Measurements from ENCODE around the gene SPINK2.

The SPINK2 gene

DNA sequence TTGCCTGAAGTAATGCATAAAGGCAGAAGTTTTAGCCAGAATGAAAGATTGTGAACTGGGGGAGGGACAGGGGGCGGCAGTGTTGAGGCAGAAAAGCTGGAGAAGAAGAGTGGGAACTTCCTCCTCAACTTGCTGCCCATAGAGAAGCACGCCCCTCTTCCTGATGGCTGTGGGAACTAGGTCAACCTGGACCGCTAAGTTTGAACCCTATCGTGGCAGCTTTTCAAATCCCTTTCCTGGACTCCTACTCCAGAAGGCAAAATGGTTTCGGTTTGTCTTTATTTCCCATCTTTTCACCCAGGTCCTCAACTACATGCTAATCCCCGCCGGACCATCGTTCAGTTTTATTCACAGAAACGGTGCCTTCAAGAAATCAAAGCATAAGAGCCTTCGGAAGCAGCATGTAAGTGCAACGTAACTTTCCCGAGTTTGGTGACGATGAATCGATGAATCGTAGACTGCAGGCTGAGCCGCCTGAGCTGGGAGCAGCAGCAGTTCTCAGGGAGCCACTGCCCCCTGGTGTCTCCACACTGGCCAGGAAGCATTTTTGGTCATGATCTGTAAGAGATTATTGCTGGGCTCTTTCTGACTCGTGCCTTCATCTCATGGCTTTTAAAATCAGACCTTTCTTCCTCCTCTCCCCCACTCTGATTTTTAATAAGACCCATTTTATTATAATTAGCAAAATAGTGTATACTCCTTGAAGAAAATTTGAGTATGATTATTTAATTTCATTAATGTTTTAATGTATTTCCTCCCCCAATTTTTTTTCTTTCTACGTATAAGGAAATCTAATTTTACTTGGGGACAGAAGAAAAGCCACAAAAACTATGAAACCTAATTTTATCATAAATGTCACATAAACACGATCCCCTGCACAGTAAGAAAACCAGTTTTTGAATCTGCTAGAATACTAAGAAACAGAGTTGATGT, 21.4 kb downstream of the SPINK2 start:
- DNase-seq (ENCODE audit: low spot score), result peak; percentile 87

DNA sequence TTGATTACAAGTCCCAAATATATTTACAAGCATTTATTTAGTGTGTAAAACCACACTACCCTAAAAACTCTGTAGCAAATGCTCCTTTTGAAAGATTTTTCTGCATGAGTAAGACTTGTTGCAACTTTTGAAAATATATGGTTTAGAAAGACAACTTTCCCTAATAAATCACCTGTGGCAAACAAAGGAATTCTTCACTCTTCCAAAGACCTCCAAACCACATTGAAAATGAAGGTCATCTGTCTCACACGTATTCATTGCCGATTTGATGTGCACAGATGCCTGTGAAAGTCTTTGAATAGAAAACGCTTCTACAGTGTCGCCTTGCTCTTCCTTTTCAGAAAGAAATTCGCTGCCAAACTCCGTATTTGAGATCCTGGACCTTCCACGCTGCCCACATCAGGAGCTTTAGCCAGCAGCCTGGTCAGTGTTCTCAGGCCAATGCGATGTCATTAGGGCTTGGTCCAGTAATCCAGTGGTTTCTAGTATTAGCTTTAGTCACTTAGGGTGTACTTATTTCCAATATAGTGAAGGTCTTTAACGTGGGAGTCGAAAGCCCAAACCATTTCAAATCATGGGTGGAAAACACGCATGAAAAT, 22.2 kb downstream of the SPINK2 start:
- DNase-seq (ENCODE audit: low spot score), result no peak

DNA sequence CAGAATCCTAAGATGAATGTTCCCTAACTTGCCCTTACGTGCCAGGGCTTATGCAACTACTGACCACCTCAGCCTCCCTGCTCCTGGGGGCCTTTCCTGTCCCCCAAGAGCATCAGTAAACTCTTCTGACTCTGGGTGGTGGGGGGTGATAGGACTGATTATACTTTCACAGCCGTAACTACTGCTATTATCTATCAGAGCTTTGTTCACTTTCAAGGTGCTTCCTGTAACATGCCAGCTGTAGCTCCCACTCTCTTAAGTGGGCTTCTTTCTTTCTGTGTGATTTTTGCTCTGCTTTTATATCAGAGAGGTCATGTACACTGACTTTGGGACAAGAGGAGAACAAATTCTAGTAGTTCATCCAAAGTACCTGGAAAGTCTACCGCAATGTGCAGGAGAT, 25.3 kb downstream of the SPINK2 start:
- DNase-seq (ENCODE audit: low spot score), result no peak

DNA sequence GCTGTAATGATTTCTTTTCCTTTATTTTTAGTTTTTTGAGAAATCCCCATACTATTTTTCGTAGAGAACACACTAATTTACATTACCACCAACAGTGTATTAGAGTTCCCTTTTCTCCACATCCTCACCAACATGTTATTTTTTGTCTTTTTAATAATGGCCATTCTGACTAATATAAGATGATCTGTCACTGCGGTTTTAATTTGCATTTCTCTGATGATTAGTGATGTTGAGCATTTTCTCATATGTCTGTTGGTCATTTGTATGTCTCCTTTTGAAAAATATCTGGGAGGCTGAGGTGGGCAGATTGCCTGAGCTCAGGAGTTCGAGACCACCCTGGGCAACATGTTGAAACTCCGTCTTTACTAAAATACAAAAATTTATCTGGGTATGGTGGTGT, 30.2 kb downstream of the SPINK2 start:
- DNase-seq (ENCODE audit: low spot score), result no peak

DNA sequence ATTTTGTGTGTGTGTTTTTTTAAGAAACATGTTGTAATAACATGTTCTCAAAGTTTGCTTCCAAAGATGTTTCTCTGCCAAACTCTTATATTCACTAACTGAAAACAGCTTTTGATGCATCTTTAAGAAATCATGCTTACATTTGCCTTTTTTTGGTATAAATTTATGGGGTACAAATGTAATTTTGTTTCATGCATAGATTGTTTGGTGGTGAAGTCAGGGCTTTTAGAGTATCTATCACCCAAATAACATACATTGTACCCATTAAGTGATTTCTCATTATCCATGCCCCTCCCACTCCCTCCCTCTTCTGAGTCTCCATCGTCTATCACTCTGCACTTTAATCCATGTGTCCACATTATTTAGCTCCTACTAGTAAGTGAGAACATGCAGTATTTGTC, 30.8 kb downstream of the SPINK2 start:
- DNase-seq (ENCODE audit: low spot score), result no peak

DNA sequence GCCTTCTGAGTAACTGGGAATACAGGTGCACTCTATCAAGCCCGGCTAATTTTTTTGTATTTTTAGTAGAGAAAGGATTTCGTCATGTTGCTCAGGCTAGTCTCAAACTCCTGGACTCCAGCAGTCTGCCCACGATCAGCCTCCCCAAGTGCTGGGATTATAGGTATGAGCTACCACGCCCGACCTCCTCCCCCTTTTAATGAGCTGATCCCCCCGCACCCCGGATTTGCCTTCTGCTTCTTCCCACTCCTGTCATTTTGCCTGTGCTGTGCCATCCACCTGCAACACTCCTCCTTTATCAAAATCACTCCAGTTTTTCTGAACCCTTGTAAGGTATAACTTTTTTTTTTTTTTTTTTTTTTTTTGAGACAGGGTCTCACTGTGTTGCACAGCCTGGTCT, 33.4 kb downstream of the SPINK2 start:
- DNase-seq (ENCODE audit: low spot score), result no peak

DNA sequence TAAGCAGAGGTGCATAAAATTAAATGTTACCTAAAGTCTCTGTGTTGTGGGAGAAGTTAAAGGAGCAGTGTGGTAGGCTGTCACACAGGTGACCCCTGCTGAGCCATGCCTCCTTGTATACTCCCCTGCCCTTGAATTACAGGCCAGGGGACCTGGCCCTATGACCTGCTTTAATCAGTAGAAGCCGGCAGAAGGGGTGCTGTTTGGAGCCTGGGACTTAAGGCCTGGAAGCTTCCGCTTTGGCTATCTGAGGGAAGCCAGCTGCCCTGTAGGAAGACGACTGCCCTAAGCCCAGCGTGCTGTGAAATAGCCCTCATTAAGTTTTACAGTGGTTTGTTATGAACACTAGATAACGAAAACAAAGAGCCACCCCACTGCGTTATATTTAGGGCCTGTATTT, 34.1 kb downstream of the SPINK2 start:
- no peak for DNase-seq (ENCODE audit: low spot score)

DNA sequence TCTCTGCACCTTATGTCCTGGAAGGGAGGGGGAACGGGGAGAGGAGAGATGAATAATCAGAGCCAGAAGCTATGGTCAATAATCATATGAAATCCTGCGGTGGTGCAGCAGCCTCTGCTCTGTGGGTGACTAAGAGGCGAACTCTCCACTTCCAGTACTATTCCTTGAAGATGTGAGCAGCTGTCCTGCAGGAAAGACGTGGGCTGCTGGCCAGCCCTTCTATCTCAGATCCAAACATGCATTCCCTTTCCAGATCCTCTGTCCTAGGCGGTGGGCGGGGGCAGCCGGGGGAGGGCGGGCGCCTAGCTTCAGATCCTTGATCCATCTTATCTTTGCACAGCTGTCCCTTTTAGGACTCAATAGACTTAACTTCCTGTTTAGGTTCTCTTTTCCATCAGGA, 34.5 kb downstream of the SPINK2 start:
- DNase-seq (ENCODE audit: low spot score), result no peak

DNA sequence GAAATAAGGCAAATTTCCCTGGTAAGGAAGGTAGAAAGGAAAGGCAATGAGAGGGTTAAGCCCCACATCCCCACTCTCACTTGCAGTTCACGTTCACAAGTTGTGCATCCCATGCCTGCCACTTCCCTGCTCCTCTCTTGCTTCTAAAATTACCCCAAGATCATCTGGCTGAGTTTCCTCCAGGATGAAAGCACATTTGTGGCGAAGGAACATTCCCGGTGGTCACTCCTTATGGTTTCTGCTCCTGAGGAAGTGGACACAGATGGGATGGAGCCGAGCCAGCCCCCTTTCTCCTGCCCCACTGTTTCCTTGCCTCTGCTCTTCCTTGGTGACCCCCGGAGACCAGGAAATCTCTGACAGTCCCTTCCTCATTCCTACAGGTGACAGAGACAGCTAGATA, 37.5 kb downstream of the SPINK2 start:
- DNase-seq (ENCODE audit: low spot score), result no peak

DNA sequence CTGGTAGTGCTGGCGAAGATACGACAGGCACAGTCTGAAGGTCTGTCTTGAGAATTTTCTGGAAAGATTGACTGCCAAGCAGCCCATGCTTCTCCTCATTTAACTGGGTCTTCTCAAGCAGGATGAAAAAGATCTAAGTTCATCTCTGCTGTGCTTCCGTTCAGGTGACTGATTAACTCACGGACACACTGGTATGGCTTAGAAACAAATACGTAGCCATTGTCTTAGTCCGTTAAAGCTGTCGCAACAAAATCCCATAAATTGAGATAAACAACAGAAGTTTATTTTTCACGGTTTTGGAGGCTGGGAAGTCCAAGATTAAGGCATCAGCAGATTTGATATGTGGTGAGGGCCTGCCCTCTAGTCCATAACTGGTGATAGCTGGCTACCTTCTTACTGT, 39.5 kb downstream of the SPINK2 start:
- DNase-seq (ENCODE audit: low spot score), result no peak

DNA sequence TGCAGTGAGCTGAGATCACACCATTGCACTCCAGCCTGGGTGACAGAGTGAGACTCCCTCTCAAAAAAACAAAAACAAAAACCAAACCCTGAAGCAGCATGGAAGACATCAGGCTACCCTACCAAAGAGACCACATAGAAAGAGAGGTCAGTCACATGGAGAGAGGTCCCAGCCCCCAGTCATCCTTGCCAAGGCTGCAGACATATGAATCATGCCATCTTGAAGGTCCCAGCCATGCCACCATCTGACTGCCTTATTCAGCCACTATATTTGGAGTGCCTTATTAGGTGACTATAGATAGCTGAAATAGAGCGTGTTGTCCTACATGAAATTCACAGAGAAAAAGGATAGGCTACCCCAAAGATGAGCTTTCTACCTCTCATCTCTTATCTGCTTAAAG, 48.2 kb downstream of the SPINK2 start:
- DNase-seq (ENCODE audit: low spot score), result no peak

DNA sequence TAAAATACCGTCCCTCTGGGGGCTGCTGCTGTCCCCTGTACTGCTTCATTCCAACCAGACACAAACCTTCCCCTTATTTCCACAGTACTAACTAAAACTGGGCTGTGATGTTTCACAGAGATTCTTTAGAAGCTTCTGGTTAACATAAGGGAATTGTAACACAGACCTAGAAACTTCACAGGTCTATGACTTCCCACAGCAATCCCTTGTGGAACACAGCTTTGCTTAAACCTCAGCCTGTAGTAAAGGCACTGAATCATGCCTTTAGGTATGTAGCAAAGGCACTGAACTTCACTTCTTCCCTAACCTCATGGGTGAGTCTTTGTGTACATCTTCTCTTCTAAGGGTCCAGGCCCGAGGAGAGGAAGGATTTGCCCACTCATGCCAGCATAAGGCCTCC, 49.4 kb downstream of the SPINK2 start:
- no peak for DNase-seq (ENCODE audit: low spot score)

DNA sequence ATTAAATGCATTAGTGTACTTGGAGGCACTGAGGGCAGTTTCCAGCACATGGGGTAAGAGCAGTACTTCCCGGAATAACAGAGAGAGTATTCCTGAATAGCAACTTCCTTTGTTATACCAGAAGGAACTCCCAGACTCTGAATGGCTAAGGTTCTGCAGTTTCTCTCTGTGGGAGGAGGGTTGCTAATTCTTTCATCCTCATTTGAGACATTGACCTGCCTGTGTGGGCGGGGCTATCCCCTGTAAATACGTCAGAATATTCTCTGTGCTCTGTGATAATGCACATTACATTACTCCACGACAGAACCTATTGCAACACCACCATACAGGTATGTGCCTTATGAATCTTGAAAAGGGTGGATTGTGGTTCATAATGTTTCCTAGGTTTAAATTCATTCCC, 52.7 kb downstream of the SPINK2 start:
- no peak for DNase-seq (ENCODE audit: low spot score)

DNA sequence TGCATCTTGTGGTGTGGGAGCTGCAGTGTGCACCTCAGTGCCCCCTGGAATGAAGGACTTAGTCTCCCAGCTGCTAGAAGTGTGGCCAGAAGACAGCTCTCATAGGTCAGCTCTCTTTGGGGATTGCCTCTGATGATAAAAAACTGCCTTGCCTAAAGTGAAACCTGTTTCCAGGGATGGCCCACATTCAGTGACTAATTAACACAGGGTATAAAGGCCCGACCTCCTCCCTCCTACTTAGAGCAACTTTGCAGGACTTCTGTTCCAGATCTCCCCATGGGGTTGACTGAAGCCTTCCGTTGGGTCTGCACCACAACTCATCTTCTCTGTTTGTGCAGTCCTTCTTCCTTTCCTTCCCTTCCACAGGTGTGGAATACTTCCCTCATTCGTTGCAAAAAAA, 53.2 kb downstream of the SPINK2 start:
- DNase-seq (ENCODE audit: low spot score), result no peak

DNA sequence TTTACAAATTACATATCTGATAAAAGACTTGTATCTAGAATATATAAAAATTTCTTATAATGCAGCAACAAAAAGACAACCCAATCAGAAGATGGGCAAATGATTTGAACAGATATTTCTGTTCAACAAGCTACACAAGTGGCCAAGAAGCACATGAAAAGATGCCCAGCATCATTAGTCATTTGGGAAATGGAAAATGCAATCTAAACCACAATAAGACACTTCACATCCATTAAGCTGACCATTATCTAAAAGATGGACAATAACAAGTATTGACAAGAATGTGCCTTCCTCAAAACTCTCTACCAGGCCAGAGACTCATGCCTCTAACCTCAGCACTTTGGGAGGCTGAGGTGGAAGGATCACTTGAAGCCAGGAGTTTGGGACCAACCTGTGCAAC, 53.9 kb downstream of the SPINK2 start:
- DNase-seq (ENCODE audit: low spot score), result no peak

DNA sequence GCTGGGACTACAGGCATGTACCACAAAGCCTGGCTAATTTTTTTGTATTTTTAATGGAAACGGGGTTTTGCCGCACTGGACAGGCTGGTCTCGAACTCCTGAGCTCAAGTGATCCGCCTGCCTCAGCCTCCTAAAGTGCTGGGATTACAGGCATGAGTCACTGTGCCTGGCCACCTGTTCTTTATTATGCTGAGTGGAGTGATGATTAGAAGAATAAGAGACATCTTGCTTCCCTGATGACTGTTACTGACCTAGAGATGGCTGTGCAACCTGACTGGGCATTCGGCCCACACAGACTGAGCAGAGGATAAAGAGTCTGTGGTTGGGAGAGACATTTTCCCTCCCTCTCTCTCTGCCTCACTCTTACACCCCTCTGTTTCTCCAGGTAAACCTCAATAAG, 56.7 kb downstream of the SPINK2 start:
- no peak for DNase-seq (ENCODE audit: low spot score)

DNA sequence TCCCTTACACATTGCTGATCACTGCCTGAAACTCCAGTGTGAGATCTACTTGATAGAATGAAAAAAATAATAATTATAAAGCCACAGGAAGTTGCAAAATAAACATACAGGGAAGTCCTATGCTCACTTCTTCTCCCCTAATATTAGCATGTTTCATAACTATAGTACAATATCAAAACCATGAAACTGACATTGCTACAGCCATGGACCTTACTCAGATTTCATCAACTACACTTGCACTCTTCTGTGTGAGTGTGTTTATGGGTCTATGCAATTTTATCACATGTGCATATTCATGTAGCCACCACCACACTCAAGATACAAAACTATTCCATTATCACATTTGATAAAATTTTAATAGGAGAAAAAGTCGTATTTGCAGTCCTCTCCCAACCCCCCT, 57.3 kb downstream of the SPINK2 start:
- DNase-seq (ENCODE audit: low spot score), result no peak

DNA sequence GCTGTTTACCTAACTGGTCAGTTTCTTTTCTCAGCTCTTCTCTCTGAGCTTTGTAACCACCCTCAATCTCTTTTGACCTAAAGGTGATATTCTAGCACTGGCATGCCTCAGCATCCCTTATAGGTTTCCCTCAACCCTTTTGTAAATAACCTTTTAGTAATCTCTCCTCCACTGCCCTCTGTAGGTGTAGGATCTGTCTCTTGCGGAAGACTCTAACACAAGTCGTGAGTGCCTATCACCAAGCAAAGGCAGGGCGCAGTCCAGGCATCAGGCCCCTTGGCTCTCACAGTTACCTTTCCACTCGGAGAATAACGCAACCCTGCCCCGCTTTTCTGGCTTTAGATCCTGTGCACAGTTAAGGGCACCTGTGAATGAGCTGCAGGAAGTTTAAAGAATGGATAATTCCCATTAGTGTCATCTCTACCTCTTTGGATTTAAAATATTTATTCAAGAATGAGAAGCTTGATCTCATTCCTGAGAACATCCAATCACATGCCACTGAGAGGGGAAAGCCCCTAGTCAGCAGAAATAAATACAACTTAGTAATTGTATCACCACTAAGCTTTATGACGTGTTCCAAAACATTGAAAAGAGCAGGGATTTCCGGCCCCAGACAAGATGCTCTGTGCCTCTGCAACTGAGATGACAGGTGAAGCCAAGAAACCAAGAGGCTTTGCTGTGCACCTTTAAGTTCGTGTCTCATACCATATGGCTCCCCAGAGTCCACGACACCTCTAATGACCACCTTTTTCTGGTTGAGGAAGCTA, 58.8 kb downstream of the SPINK2 start:
- DNase-seq (ENCODE audit: low spot score), result peak; percentile 40

DNA sequence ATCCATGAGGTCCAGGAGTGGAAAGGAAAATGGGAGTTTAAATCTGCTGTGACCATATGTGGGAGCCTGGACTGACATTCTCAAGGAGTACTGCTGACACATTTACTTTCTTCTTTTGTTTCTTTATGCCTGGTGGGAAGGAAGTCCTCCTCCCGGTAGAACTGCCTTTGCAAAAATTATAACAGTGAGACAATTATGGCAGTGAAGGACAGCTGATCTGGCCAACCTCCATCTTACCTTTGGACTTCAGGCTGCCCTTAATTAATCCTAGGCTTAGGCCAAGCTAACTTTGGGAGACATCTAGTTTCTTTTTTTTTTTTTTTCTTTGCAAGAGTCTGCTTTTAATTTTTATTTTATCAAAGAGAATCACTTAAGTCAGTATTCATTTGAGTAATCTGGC, 61.3 kb downstream of the SPINK2 start:
- no peak for DNase-seq (ENCODE audit: low spot score)
